ENCODE data around the gene ZNF366.
"Not testable (repeated sequence)": the region's sequence is repeated elsewhere in the genome, so short reads cannot be mapped to it uniquely, and the experiment has no call there.

The ZNF366 gene

GRCh38 chr5:72436796-72437471 is 70.3 kb downstream of the ZNF366 start:
- no peak for DNase-seq

GRCh38 chr5:72434781-72435437 is 72.3 kb downstream of the ZNF366 start:
- DNase-seq = no peak

GRCh38 chr5:72434056-72434780 is 73.0 kb downstream of the ZNF366 start:
- no peak for DNase-seq

- DNase-seq = no peak
Measured at GRCh38 chr5:72433522-72433921, 73.7 kb downstream of the ZNF366 start.

- DNase-seq = no peak
Measured at GRCh38 chr5:72428669-72429068, 78.5 kb downstream of the ZNF366 start.

GRCh38 chr5:72427488-72428437 is 79.4 kb downstream of the ZNF366 start:
- no peak for DNase-seq

- no peak for DNase-seq
Measured at GRCh38 chr5:72427016-72427415, 80.2 kb downstream of the ZNF366 start.

- no peak for DNase-seq
Measured at GRCh38 chr5:72426019-72426418, 81.2 kb downstream of the ZNF366 start.

- no peak for DNase-seq
Measured at GRCh38 chr5:72418271-72418670, 88.9 kb downstream of the ZNF366 start.

GRCh38 chr5:72417333-72418062 is 89.7 kb downstream of the ZNF366 start:
- no peak for DNase-seq

- DNase-seq = no peak
Measured at GRCh38 chr5:72415616-72416325, 91.4 kb downstream of the ZNF366 start.

GRCh38 chr5:72412283-72413055 is 94.7 kb downstream of the ZNF366 start:
- DNase-seq = no peak

GRCh38 chr5:72410688-72411295 is 96.4 kb downstream of the ZNF366 start:
- DNase-seq = no peak

GRCh38 chr5:72408603-72409002 is 98.6 kb downstream of the ZNF366 start:
- DNase-seq = no peak

GRCh38 chr5:72408127-72408526 is 99.1 kb downstream of the ZNF366 start:
- DNase-seq = no peak

GRCh38 chr5:72407541-72407940 is 99.7 kb downstream of the ZNF366 start:
- DNase-seq = no peak

GRCh38 chr5:72407078-72407477 is 100.1 kb downstream of the ZNF366 start:
- DNase-seq = no peak

- DNase-seq = not testable (repeated sequence)
Measured at GRCh38 chr5:72404771-72405170, 102.4 kb downstream of the ZNF366 start.

GRCh38 chr5:72402959-72403628 is 104.1 kb downstream of the ZNF366 start:
- DNase-seq = no peak

Measured in stimulated activated naive CD4-positive, alpha-beta T cell treated with Interleukin-2 at 50 U/mL for 16 hours (primary cell).